Left hindlimb (tissue), 1 donor: ENCODE measurements around the gene TFCP2L1.
A peak's percentile ranks its signal among the peaks of the same experiment; 100 is the strongest.
"Not testable (repeated sequence)": the region's sequence is repeated elsewhere in the genome, so short reads cannot be mapped to it uniquely, and the experiment has no call there.

Experiments used
- DNase-seq: peaks from one replicate; pipeline ENCODE4 v3.0.0-alpha.2; 2018

Gene TFCP2L1

GRCh38 chr2:121242175-121242875, 42.7 kb downstream of the TFCP2L1 start:
- no peak for DNase-seq

- no peak for DNase-seq
These were observed 43.5 kb downstream of the TFCP2L1 start for GRCh38 chr2:121241466-121241865.

- DNase-seq = no peak
These were observed 44.6 kb downstream of the TFCP2L1 start for GRCh38 chr2:121240436-121240835.

- DNase-seq = no peak
These were observed 45.0 kb downstream of the TFCP2L1 start for GRCh38 chr2:121239969-121240368.

- DNase-seq = no peak
These were observed 45.5 kb downstream of the TFCP2L1 start for GRCh38 chr2:121239471-121239870.

GRCh38 chr2:121238828-121239227, 46.2 kb downstream of the TFCP2L1 start:
- DNase-seq = no peak

- DNase-seq = no peak
These were observed 46.9 kb downstream of the TFCP2L1 start for GRCh38 chr2:121237980-121238665.

- DNase-seq = no peak
These were observed 47.5 kb downstream of the TFCP2L1 start for GRCh38 chr2:121237336-121237979.

- DNase-seq = no peak
These were observed 48.3 kb downstream of the TFCP2L1 start for GRCh38 chr2:121236650-121237180.

- DNase-seq = no peak
These were observed 48.8 kb downstream of the TFCP2L1 start for GRCh38 chr2:121236101-121236640.

GRCh38 chr2:121235542-121235941, 49.5 kb downstream of the TFCP2L1 start:
- DNase-seq = no peak

GRCh38 chr2:121234791-121235190, 50.2 kb downstream of the TFCP2L1 start:
- no peak for DNase-seq

- no peak for DNase-seq
These were observed 50.9 kb downstream of the TFCP2L1 start for GRCh38 chr2:121234144-121234543.

GRCh38 chr2:121233486-121234110, 51.4 kb downstream of the TFCP2L1 start:
- DNase-seq = no peak

- no peak for DNase-seq
These were observed 52.3 kb downstream of the TFCP2L1 start for GRCh38 chr2:121232626-121233265.

- no peak for DNase-seq
These were observed 53.5 kb downstream of the TFCP2L1 start for GRCh38 chr2:121231385-121232000.

GRCh38 chr2:121228521-121228920, 56.5 kb downstream of the TFCP2L1 start:
- no peak for DNase-seq

- DNase-seq = peak; percentile 51
These were observed 57.4 kb downstream of the TFCP2L1 start for GRCh38 chr2:121227381-121228144.

GRCh38 chr2:121225681-121226080, 59.3 kb downstream of the TFCP2L1 start:
- DNase-seq = not testable (repeated sequence)

- no peak for DNase-seq
These were observed 64.0 kb downstream of the TFCP2L1 start for GRCh38 chr2:121220995-121221394.

GRCh38 chr2:121219866-121220265, 65.1 kb downstream of the TFCP2L1 start:
- DNase-seq = no peak
